ENCODE measurements around the gene ADGRD1.

DNA sequence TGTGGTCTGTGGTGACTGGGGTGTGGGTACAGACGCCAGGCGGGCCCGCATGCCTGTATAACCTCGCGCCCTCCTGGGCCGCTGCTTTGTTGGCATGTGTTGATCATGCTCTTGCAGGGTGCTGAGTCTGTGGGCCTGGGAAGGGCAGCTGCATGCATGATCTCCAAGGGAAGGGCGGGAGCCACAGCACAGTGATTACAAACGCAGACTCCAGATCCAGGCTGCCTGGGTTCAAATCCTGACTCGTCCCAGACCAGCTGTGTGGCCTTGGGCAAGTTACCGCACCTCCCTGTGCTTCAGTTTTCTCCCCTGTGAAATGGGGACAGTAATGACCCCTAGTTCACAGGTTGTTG, 24.0 kb downstream of the ADGRD1 start:
- TF ChIP-seq POLR2A (IDR thresholded peaks at IDR 0.05): no peak
- TF ChIP-seq, protein P1, sequence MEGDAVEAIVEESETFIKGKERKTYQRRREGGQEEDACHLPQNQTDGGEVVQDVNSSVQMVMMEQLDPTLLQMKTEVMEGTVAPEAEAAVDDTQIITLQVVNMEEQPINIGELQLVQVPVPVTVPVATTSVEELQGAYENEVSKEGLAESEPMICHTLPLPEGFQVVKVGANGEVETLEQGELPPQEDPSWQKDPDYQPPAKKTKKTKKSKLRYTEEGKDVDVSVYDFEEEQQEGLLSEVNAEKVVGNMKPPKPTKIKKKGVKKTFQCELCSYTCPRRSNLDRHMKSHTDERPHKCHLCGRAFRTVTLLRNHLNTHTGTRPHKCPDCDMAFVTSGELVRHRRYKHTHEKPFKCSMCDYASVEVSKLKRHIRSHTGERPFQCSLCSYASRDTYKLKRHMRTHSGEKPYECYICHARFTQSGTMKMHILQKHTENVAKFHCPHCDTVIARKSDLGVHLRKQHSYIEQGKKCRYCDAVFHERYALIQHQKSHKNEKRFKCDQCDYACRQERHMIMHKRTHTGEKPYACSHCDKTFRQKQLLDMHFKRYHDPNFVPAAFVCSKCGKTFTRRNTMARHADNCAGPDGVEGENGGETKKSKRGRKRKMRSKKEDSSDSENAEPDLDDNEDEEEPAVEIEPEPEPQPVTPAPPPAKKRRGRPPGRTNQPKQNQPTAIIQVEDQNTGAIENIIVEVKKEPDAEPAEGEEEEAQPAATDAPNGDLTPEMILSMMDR (IDR thresholded peaks at IDR 0.05): no peak
- TF ChIP-seq EP300 (IDR thresholded peaks at IDR 0.05; ENCODE audit: low read depth): no peak
